Left renal cortex interstitium (tissue), 4 donors: ENCODE results near the gene SYDE2. TPM values are rescaled to one million over a fixed set of nuclear protein-coding genes. Genes with fewer than 3 reads are reported as not detected.
"Not testable (repeated sequence)": the region's sequence is repeated elsewhere in the genome, so short reads cannot be mapped to it uniquely, and the experiment has no call there.

Experiments used
- DNase-seq, 4 donors: peaks; one replicate each; pipeline ENCODE4 v3.0.0-alpha.2; 2013; ENCODE audit warnings: low read depth in 4 of 4, low spot score in 2 of 4, missing footprints in 1 of 4
- polyA plus RNA-seq, 4 donors: library from polyadenylated mRNA; unstranded; fragments of 120-200 nt; gene quantifications; one replicate each; pipeline ENCODE4 v1.2.1, GENCODE V29; 2013; ENCODE audit not compliant: insufficient read length in 4 of 4

Gene SYDE2
- polyA plus RNA-seq, 4 donors: 9.0 to 11.6 (median 9.9) TPM

DNA sequence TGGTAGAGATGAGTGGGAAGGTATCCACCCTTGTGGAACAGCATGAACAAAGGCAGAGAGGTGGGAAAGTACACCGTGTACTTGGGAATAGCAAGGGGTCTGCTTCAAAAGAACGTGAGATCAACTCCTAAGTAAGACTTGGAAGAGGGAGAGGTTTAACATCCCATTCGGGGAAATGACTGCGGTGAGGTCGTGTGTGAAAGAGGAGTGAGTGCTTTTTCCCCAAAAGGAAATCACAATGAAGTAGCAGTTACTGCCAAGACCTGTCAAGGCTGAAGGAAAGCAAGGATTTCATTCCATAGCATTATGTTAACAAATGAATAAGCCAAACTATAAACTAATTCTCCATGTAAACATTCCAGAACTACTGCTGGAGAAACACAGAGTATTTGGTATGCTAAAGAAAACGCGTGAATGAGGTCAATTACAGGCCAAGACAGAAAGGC, 20.0 kb upstream of the SYDE2 start:
- no peak for DNase-seq

DNA sequence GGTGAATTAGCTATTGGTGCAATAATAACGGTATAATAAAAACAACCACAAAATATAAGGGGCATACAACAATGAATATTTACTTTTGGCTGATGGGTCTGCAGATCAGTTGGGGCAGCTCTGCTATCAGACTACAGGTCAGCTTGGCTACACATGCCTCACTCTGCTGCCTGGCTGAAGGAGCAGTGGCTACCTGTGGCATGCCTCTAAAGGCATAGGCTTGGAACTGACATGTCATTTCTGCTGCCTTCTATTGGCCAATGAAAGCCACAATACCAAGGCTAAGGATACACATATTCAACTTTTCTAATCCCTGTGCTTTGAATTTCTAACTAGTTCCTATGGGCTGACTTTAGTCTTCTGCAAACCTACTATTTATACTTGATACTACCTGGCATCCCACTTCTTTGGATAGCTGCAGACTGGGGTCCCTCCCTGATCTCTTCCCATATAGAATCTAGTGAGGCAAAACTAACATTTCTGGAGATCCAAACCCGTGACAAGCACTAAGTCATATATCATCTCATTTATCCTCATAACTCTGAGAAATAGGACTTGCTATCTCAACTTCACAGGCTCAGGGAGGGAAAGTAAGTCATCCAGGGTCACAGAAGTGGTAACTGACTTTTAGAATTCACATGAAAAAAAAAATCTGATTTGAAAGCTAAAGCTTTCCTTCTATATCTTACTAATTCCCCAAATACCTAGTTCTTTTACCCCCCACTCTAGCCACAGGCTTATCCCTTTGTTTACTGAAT, 19.2 kb upstream of the SYDE2 start:
- no peak for DNase-seq

DNA sequence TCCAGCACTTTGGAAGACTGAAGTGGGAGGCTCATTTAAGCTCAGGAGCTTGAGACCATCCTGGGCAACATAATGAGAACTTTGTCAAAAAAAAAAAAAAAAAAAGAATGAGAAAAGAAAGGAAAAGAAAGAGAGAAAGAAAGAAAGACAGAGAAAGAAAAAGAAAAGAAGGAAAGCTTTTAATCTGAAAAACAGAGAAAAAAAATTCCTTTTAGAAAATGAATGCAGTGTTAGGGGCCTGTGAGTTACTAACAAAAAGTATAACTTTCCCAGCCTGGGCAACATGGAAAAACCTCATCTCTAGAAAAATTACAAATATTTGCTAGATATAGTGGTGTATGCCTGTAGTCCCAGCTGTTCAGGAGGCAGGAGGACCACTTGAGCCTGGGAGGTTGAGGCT, 15.9 kb upstream of the SYDE2 start:
- DNase-seq: no peak

DNA sequence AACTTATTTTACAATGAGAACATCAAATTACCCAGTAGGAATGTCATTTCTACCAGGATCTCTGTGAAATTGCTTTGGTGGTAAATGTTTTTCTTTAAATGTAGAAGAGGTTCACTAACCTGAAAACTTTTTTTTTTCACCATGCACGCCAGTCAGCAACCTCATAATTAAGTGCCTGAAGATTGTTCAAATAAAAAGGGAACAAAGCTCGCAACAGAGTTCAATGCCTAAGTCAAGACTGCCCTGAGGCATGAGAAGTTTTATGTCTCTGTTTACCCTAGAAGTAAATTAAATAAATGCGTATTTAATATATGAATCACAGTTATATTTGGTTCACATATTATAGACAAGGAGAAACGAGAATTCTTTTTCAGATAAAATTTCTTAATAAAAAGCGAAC, 13.8 kb upstream of the SYDE2 start:
- no peak for DNase-seq

DNA sequence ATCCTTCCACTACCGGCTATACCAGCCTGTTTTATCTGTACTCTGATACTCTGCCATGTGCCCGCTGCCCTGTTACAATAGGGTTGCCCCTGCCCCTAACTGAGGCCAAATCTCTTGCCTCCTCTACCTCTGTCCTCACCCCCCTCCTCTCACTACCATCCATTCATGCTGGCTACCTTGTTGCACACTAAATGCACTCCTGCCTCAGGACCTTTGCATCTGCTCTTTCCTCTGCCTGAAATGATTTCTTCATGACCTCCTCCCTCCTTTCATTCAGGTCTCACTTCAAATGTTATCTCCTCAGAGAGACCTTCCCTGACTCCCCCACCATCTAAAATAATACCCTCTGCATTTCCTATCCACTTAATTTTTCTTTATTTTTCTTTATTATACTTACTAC, 7.7 kb upstream of the SYDE2 start:
- DNase-seq: no peak

DNA sequence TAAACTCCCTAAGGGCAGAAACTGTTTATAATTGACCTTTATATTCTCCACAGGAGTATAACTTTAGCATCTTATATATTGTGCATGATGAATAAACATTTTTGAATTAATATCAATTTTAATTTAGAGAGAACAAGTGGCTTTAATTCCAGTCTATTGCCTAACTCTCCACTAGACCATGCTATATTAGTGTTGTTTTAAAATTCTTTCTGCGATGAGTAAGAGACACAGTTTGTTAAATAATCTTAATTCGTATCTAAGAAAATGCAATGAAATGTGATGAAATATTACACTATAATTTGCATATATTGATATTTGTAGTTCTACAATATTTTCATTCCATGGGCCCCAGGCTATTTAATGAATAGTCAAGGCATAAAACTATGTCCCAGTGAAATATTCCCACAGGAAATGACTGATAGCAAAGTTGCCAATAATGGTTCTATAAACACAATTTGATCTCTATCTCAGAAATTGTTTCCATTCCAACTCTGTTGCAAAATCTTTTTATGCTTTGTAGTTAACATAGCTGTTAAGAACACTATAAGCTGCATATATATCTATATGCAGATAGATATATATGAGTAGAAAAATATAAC, 2.9 kb upstream of the SYDE2 start:
- no peak for DNase-seq

DNA sequence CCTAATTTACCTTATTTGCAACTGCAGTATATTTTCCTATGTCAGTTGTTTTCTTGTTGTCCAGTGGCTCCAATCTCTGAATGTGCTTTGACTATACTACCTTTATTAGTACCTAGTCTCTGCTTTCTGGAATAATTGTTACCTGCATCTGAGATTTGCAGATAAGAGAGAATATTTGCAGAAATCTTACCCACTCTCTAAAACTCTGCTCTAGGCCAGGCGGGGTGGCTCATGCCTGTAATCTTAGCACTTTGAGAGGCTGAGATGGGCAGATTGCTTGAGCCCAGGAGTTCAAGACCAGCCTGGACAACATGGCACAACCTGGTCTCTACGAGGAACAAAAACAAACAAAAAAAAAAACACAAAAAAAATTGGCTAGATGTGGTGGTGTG, 2.0 kb upstream of the SYDE2 start:
- no peak for DNase-seq

DNA sequence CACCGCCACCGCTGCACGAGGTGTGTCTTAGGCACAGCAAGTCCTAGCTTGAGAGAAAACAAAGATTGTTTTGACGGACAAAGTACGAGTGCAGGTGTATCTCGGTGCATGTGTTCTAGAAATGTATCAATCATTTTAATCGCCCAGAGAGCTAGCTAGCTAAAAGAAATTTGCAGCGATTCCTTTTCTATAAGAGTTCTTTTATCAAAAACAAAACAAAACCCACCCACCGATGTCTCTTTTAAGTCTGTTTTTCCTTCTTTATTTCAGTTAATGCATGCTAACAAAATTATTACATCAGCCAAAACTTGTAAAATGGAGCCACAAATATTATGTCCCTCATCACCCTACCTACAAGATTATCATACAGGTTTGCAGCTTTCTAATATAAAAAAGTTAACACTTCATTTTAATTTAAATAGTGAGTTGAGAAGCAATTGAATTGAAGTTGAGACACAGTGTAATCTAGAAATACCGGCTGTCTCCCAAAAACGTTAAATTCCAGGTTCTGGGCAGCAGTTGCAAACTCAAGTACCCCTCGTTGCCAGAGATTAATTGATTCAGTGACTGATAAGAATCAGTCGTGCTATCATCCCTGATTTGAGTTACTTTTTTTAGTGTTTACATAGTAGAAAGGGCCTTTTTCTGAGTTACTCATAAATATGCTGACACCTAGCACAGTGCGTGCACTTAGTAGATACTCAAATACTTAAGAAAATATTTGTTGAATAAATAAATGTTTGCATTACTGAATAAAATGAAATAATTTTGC, 1.5 kb upstream of the SYDE2 start:
- DNase-seq: no peak

DNA sequence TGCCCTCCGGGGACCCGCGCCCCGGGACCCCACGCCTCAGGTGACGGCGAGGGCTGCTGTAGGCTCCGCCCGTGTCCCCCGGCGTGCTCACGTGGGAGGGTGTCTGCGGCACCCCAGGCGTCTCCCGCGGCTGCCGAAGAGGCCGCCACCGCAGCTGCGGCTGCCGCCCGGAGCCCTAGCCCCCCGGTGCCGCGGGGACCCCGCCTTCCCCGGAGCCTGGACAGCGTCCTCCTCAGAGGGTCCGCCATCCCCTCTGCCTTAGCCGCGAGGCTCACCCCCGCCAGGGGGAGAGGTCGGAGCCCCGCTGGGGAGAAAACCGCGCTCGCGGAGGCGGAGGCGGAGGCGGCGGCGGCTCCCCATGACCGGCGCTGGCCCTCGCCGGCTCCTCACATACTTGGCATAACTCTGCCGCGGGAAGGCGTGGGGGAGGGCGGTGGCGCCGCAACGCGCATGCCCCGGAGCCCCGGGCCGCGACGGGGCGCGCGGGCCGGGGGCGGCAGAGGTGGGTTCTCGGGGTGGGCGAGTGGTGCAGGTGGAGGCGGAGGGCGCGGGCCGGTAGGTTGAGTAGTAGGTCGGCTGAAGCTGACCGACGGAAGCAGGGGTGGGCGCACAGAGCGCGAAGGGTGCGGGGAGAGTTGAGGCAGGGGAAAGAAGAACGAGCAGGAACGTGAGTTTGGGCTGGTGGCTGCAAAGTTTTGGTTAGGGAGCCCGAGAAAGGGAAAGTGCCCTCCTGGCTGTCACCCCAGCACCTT, 700 bp upstream of the SYDE2 start:
- DNase-seq: peak in 3 of 4 donors; percentile 57 to 72 (median 61)

DNA sequence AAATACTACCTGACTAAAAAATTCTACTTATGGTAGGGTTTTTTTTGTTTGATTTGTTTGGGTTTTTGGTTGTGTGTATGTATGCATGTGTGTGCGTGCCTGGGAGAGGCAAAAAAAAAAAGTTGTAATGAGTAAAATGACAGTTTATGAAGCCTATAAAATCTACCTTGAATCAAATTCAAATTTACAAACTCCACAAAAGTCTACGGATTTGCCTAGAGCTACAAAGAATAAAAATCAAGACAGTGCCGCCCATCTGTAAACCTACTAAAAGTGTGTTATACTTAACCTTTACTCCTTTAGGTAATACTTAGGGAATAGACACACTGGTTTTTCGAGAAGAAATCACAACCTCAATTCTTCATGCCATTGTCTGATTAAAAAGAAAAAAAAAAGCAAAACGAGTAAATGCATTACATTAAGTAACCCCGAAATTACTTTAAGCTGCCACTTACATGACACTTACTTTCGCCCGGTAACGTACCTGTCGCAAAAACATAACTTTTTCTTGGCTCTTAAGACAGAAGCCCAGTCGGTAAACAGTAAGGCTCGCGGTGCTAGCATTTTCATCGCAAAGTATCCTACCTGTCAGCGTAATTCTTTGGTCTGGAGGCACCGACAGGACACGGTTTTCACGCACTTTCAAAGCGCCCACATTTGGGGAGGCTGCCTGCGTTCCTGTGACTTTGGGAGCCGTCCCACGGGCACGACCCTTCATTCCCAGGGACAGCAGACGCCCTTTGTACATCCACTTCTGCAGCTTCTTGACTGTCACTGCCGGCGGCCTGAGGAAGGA, 951 bp downstream of the SYDE2 start:
- DNase-seq: no peak

DNA sequence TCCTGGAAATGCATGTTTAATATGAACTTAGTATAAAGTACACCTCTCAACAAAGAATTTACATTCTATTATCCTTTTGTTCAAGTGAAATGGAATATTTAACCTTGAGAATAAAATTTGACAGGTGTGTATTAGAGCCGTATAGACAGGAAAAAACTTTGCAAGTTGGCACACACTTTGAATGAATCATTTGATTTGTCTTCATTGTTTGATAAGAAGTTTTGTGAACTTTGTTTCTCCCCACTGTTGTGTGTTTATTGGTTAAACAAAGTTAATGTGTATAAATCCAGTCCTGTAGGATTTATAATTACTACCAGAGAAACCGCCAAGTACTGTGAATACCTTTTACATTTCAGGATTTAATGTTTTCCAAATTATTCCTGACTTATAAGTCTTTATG, 2.0 kb downstream of the SYDE2 start:
- no peak for DNase-seq

DNA sequence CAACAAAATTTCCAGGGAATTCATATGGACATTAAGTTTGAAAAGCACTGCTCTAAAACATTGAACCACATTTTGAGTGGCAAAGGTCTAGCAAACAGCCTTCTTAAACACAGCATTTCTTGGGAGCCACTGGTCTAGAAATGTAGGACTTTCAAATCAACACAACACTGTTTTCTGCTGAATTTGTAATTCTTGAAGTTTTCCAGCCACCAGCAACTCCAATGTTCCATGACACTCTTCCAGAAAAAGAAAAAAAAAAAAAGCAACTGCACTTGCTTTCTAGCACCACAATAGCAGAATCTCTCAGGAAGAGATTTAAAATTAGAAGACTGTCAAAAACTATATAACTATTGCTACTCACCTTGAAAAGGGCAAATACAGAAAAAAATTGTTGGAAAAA, 4.5 kb downstream of the SYDE2 start:
- no peak for DNase-seq

DNA sequence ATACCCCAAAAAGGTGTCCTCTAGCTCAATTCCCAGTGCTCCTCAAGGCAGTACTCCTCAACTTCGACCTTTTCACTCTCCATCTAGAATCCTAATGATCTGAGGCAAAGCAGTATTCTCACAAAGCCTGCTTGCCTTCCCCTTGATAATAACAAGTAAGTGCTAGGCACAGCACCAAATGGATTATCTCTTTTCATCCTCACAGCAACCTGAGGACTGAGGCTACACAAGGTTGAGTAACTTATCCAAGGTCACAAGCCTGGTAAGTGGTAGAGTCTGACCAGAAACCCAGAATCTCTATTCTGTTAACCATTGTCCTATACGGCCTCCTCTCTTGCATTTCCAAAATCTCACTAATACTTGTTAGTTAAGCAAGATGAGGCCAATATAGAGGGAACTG, 5.1 kb downstream of the SYDE2 start:
- no peak for DNase-seq

DNA sequence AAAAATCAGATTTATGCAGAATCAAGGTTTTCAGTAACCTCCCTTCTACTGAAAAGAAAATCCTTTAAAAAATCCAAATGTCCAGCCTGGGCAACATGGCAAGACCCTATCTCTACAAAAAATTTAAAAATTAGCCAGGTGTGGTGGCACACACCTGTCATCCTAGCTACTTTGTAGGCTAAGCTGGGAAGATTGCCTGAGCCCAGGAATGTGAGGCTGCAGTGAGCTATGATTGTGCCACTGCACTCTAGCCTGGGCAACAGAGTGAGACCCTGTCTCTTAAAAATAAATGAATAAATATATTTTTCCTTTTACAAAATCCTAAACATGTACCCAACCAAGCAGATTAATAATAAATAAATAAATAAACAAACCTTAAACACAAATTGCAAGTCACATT, 8.7 kb downstream of the SYDE2 start:
- not testable (repeated sequence) for DNase-seq

DNA sequence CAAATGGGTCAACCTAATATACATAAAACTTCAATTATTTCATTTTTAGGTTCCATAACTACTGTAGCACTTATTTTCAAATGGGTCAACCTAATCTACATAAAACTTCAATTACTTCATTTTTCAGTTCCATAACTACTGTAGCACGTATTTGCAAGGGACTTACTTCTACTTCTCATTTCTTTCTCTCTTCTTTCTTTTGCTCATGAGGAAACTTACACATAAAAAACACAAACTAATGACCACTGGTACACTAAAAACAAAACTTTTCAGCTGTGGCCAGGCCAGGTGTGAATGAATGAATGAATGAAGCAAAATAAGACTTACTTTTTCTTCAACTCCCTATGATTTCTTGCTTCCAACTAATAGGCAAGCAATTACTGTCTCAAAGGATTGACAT, 11.7 kb downstream of the SYDE2 start:
- no peak for DNase-seq

DNA sequence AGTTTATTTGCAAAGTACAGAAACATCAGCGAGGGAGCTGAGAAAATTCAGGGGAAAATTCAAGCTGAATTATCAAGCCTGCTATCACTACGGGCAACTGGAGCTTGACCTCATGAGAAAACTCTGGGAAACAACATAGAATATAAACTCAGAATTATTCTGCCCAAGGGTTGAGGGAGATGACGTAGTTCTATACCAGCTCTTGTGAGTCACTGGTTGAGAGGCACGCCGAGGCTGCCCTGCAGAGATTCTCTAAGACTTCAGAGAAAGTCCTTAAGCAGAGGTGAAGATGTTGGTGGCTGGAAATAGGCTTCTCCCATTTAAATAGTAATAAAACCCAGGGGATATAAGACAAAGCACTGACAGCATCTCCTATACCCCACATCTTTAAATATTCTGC, 12.3 kb downstream of the SYDE2 start:
- no peak for DNase-seq

DNA sequence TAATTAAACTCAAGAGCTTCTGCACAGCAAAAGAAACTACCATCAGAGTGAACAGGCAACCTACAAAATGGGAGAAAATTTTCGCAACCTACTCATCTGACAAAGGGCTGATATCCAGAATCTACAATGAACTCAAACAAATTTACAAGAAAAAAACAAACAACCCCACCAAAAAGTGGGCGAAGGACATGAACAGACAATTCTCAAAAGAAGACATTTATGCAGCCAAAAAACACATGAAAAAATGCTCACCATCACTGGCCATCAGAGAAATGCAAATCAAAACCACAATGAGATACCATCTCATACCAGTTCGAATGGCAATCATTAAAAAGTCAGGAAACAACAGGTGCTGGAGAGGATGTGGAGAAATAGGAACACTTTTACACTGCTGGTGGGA, 13.8 kb downstream of the SYDE2 start:
- not testable (repeated sequence) for DNase-seq

DNA sequence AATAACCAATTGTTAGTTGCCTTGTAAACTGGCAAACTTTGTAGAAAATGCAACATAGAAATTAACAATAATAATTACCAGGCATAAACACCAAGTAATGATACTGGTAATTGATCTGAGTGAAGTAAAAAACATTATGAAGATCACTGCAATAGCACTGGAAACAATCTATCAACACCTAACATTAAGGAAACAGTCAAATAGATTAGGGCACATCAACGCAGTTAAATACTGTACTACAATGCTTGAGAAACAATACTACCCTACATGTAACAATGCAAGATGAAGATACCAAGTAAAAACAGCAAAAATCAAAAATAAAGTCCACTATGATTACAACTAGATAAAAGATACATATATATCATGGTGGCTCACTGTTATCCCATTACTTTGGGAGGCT, 16.6 kb downstream of the SYDE2 start:
- no peak for DNase-seq

DNA sequence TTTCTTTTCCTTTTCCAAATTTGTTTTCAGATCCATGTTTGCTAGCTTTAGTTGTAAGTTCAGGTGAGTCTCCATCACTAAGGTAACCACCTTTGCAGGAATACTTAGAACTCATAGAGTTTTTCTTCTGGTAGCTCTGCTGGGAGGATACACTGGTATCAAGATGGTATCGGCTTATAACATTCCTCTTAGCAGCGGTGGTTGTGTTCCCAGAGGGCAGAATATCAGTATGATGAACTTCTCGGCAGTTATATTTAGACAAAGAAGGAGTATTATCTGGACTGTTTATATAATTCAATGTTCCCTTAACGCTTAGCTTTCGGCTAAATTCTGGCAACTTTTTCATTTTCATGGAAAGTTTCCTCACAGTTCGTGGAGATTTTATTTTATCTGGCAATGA, 18.1 kb downstream of the SYDE2 start:
- DNase-seq: no peak

DNA sequence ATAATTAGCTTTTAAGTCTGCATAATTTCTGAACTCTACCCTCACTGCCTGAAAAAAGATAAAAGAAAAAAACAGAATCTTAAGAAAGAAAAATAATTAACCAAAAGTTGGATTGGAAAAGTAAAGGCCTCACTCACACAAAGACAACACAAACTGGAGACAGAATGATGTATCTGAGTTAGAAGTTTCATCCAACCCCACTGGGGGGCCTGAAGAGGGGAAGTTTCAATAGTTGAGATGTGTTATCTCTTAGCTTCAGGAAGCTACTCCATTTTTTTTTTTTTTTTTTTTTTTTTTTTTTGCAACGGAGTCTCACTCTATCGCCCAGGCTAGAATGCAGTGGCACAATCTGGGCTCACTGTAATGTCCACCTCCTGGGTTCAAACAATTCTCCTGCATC, 19.9 kb downstream of the SYDE2 start:
- no peak for DNase-seq
